ENCODE data around the gene ETNK2. TPM values are rescaled to one million over a fixed set of nuclear protein-coding genes. Genes with fewer than 3 reads are reported as not detected.
"Not testable (repeated sequence)": the region's sequence is repeated elsewhere in the genome, so short reads cannot be mapped to it uniquely, and the experiment has no call there.

The ETNK2 gene
- polyA plus RNA-seq, 3 donors: 24.2 to 27.6 (median 25.0) TPM

GRCh38 chr1:204105131-204105515 is 46.7 kb downstream of the ETNK2 start:
- DNase-seq (ENCODE audit: low read depth in 3 of 3, low spot score in 2 of 3): no peak

GRCh38 chr1:204104331-204105130 is 47.3 kb downstream of the ETNK2 start:
- no peak for DNase-seq (ENCODE audit: low read depth in 3 of 3, low spot score in 2 of 3)

GRCh38 chr1:204103431-204103741 is 48.5 kb downstream of the ETNK2 start:
- no peak for DNase-seq (ENCODE audit: low read depth in 3 of 3, low spot score in 2 of 3)

GRCh38 chr1:204102739-204103430 is 49.0 kb downstream of the ETNK2 start:
- DNase-seq (ENCODE audit: low read depth in 3 of 3, low spot score in 2 of 3): no peak

- DNase-seq (ENCODE audit: low read depth in 3 of 3, low spot score in 2 of 3): no peak
Measured at GRCh38 chr1:204102029-204102611, 49.7 kb downstream of the ETNK2 start.

- not testable (repeated sequence) for DNase-seq (ENCODE audit: low read depth in 3 of 3, low spot score in 2 of 3)
Measured at GRCh38 chr1:204099754-204100153, 52.1 kb downstream of the ETNK2 start.

GRCh38 chr1:204098683-204099082 is 53.2 kb downstream of the ETNK2 start:
- no peak for DNase-seq (ENCODE audit: low read depth in 3 of 3, low spot score in 2 of 3)

GRCh38 chr1:204096931-204097330 is 54.9 kb downstream of the ETNK2 start:
- DNase-seq (ENCODE audit: low read depth in 3 of 3, low spot score in 2 of 3): no peak

- DNase-seq (ENCODE audit: low read depth in 3 of 3, low spot score in 2 of 3): no peak
Measured at GRCh38 chr1:204094856-204095634, 56.8 kb downstream of the ETNK2 start.

GRCh38 chr1:204094313-204094729 is 57.5 kb downstream of the ETNK2 start:
- no peak for DNase-seq (ENCODE audit: low read depth in 3 of 3, low spot score in 2 of 3)

- DNase-seq (ENCODE audit: low read depth in 3 of 3, low spot score in 2 of 3): no peak
Measured at GRCh38 chr1:204093781-204094180, 58.1 kb downstream of the ETNK2 start.

- DNase-seq (ENCODE audit: low read depth in 3 of 3, low spot score in 2 of 3): no peak
Measured at GRCh38 chr1:204093421-204093717, 58.5 kb downstream of the ETNK2 start.

- DNase-seq (ENCODE audit: low read depth in 3 of 3, low spot score in 2 of 3): no peak
Measured at GRCh38 chr1:204092632-204093420, 59.0 kb downstream of the ETNK2 start.

GRCh38 chr1:204091787-204092312 is 60.0 kb downstream of the ETNK2 start:
- DNase-seq (ENCODE audit: low read depth in 3 of 3, low spot score in 2 of 3): no peak

- no peak for DNase-seq (ENCODE audit: low read depth in 3 of 3, low spot score in 2 of 3)
Measured at GRCh38 chr1:204091066-204091465, 60.8 kb downstream of the ETNK2 start.

- not testable (repeated sequence) for DNase-seq (ENCODE audit: low read depth in 3 of 3, low spot score in 2 of 3)
Measured at GRCh38 chr1:204090132-204090531, 61.7 kb downstream of the ETNK2 start.

- no peak for DNase-seq (ENCODE audit: low read depth in 3 of 3, low spot score in 2 of 3)
Measured at GRCh38 chr1:204089044-204089751, 62.6 kb downstream of the ETNK2 start.

GRCh38 chr1:204088596-204088995 is 63.2 kb downstream of the ETNK2 start:
- DNase-seq (ENCODE audit: low read depth in 3 of 3, low spot score in 2 of 3): no peak

GRCh38 chr1:204087893-204088528 is 63.8 kb downstream of the ETNK2 start:
- no peak for DNase-seq (ENCODE audit: low read depth in 3 of 3, low spot score in 2 of 3)

All from right renal cortex interstitium (tissue), 3 donors.